Upper lobe of left lung (tissue), 4 donors: ENCODE measurements around the gene TCTN1.

ENCODE experiments used
- CTCF ChIP-seq, 6 experiments: fragments of 450-650 bp in 4 of 6; fragments of 200-600 bp in 2 of 6; sonication (generic) in 2 of 6; IDR thresholded peaks; one replicate each; pipeline ENCODE4 v1.5.1; 2016 to 2019; ENCODE audit warnings: antibody characterized with exemption in 6 of 6
- EP300 ChIP-seq, 4 donors: sonication (generic); formaldehyde crosslinking; IDR thresholded peaks; one replicate each; pipeline ENCODE4 v1.5.1; 2017; ENCODE audit warnings: antibody characterized with exemption in 4 of 4, control low read depth in 2 of 4
- POLR2A ChIP-seq, 4 donors: fragments of 450-650 bp; IDR thresholded peaks; one replicate each; pipeline ENCODE4 v1.5.1; 2016 to 2017; ENCODE audit warnings: antibody characterized with exemption in 4 of 4, mild to moderate bottlenecking in 2 of 4

- no peak for TF ChIP-seq CTCF (IDR thresholded peaks at IDR 0.05)
- no peak for TF ChIP-seq EP300 (IDR thresholded peaks at IDR 0.05)
- no peak for TF ChIP-seq POLR2A (IDR thresholded peaks at IDR 0.05)
Measured at GRCh38 chr12:110647631-110648040, 33.7 kb downstream of the TCTN1 start.
